Superior temporal gyrus (tissue), 1 donor: Measurements from ENCODE around the gene MAP2K6.

Experiments
- DNase-seq: peaks from one replicate; pipeline ENCODE4 v3.0.0-alpha.2; 2016; ENCODE audit errors: extremely low spot score

The MAP2K6 gene

DNA sequence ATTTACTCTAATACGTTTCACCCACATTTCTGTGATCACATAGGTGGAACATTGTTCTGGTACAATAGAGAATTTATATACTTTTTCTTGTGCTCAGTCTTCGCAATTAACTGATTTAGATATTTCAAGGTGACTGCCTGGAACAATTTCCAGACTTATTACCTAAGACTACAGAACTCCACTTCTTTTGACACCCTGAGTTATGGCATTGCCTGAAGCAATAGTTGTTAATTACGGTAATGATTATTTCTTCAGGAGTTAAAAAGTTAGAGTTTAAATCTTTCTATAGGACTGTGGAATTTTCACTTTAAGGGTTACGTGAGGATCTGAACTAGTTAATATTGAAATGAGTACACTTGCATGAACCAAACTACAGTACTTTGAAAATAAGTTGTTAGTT, 74.8 kb downstream of the MAP2K6 start:
- no peak for DNase-seq

GRCh38 chr17:69492410-69493071, 78.0 kb downstream of the MAP2K6 start:
- DNase-seq = no peak

- DNase-seq = no peak
These were observed 81.3 kb downstream of the MAP2K6 start for GRCh38 chr17:69495787-69496186.

GRCh38 chr17:69497161-69497560, 82.7 kb downstream of the MAP2K6 start:
- DNase-seq = no peak

DNA sequence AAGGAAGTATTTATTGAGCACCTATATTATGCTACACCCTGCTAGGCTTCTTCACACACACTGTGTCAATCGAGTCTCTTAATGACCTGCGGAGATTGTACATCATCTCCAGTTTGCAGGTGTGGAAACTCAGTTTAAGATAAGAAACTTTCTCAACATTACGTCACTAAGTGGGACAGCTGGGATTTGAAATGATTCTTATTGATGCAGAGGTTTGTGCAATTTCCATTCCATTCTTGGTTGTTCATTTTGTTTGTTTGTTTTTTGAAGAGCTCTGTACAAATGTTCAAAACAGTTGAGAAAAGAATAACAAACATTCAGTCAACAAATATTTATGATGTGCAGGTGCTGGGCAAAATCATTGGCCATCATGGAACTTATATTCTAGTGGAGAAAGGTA, 84.8 kb downstream of the MAP2K6 start:
- DNase-seq = no peak

DNA sequence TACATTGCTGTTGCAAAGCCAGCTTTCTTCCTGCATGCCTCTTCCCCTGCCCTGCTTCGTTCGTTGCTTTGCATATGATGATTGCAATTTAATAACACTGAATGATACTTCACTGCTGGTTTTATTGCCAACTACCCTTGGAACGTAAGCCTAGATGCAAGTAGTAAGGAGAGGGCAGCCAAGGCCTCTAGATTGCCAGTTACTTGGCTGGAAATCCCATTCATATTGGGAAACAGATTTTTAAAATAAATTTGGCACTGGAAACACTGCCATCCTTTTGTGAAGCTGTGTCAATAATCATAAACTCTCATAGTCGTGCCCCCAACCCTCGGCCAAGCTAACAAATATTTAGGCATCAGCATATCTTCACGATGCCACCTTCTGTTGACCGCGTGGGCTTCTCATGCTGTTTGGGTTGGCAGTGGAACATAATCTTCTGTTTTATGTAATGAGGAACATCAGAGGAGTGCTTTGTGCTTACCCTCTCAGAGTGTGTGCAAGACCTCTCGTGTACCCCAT, 86.5 kb downstream of the MAP2K6 start:
- DNase-seq = peak; percentile 28

GRCh38 chr17:69501591-69502468, 87.3 kb downstream of the MAP2K6 start:
- DNase-seq = peak; percentile 69

DNA sequence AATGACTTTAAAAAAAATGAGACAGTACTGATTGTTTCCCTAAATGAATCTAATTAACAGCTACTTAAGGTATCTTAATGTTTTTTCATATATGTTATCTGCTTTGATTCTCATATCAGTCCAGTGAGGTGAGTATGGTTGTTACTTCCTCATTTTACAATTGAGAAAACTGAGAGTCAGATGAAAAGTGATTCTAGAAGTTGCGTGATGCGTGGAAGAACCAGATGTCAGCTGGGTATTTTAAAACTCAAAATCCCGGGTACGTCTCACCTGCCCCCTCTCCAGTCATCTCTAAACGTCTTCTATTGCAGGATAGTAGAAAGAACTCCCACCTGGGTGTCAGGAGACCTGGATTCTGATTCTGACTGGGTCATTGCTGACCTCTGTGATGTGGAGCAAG, 89.2 kb downstream of the MAP2K6 start:
- no peak for DNase-seq

- DNase-seq = no peak
These were observed 91.2 kb downstream of the MAP2K6 start for GRCh38 chr17:69505740-69506139.

DNA sequence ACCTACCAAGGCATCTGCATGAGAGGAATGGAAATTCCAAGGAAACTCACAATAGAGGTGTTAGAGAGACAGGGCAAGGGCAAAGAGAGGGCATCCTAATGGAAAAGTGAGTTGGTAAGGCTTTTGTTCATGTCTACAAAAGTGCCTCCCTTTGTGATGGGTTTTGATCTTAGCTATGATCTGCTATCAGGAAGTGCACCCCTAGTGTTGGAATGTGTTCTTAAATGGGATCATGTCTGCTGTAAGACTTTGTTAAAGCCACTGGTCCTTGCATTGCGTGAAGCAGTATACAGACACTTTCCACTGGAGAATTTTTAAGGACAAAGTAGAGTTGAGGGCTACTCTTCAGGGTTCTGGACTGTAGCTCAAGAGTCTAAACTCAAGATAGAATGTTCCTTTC, 92.0 kb downstream of the MAP2K6 start:
- no peak for DNase-seq

- DNase-seq = no peak
These were observed 94.3 kb downstream of the MAP2K6 start for GRCh38 chr17:69508814-69509213.

GRCh38 chr17:69511250-69511649, 96.8 kb downstream of the MAP2K6 start:
- no peak for DNase-seq

- no peak for DNase-seq
These were observed 98.4 kb downstream of the MAP2K6 start for GRCh38 chr17:69512946-69513345.

DNA sequence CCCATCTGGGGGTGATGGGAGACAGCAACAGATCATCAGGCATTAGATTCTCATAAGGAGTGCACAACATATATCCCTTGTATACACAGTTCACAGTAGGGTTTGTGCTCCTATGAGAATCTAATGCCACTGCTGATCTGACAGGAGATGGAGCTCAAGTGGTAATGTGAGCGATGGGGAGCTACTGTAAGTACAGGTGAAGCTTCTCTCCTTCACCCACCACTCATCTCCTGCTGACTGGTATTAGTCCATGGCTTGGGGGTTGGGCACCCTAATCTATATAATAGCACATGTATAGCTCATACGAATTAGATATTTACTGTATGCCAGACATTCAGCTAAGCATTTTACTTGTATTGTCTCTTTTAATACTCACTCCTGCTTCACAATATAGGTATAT, 101.7 kb downstream of the MAP2K6 start:
- DNase-seq = no peak

DNA sequence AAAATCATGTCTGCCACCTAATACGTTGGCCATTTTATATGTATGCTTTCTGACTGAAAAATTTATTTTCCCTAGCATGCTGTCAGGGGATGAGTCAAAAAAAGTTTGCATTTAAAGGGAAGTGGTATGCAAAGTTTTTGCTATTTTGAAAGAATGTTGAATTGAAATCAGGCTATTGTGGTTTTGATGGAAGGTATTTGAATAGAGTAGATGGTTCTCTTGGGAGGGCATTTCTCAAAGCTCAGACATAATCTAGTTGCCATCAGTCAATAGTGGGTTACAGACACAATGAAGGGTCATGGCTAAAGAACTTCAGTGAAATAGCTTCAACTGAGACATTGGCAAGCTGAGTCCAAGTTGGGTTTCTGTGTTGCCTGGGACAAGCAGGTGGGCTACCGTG, 102.4 kb downstream of the MAP2K6 start:
- DNase-seq = no peak

GRCh38 chr17:69518951-69519350, 104.5 kb downstream of the MAP2K6 start:
- no peak for DNase-seq

DNA sequence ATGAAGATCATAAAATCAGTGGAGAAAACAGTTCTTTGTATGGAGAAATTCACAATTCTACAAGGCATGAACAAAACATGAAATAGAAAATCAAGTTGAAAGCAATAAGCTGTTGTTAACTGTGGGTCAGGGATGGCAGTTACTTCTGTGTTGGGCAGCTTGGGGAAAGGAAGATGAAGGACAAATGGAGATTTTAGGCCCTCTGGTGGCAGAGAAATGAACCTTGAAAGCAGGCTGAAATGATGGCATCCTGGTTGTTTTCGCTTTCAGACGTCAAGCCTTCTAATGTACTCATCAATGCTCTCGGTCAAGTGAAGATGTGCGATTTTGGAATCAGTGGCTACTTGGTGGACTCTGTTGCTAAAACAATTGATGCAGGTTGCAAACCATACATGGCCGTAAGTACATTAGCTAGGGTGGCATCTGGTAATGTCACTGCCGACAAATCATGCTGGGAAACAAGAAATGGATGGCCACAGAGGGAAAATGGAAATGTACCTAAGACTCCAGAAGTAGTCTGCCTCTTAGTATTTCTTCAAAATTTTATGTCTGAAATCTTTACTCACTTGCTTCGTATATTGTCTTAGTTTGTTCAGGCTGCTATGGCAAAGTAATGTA, 108.9 kb downstream of the MAP2K6 start:
- peak; percentile 88 for DNase-seq

- no peak for DNase-seq
These were observed 110.4 kb downstream of the MAP2K6 start for GRCh38 chr17:69524854-69525253.

DNA sequence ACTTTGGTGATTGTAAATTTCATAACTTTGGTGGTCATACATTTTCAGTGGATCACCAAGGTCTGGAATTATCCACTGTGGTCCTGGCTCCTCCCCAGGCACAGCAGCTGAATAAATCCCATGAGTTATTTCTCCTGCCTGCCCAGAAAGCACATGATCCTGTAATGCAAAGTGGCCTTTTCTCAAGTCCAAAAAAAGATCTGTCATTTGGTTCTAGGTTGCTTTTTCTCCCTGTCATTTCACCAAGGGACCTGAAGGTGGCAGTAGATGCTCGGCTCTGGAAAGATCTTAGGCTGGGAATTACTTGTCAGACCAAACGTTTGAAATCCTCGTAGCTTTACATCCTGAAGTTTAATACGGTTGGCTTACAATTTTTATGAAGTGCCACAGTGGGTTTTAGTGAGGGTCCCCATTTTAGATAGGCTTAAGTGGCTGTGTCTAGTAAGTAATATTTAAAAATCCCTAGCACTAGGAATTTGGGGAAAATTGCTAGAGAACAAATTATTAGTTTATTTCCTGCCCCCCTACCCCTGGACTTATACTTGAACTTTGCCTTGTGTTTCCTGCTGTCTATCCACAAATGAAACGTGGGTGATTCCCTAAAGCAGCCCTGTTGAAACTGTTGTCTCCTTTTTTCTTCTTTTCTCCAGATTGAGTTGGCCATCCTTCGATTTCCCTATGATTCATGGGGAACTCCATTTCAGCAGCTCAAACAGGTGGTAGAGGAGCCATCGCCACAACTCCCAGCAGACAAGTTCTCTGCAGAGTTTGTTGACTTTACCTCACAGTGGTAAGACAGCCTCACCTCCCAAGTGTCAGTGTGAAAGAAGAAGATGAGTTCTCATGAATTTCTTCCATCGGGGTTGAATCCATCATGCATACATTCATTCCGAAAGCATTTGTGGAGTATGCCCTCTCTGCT, 111.7 kb downstream of the MAP2K6 start:
- DNase-seq = peak; percentile 90

GRCh38 chr17:69528035-69528434, 113.5 kb downstream of the MAP2K6 start:
- no peak for DNase-seq

DNA sequence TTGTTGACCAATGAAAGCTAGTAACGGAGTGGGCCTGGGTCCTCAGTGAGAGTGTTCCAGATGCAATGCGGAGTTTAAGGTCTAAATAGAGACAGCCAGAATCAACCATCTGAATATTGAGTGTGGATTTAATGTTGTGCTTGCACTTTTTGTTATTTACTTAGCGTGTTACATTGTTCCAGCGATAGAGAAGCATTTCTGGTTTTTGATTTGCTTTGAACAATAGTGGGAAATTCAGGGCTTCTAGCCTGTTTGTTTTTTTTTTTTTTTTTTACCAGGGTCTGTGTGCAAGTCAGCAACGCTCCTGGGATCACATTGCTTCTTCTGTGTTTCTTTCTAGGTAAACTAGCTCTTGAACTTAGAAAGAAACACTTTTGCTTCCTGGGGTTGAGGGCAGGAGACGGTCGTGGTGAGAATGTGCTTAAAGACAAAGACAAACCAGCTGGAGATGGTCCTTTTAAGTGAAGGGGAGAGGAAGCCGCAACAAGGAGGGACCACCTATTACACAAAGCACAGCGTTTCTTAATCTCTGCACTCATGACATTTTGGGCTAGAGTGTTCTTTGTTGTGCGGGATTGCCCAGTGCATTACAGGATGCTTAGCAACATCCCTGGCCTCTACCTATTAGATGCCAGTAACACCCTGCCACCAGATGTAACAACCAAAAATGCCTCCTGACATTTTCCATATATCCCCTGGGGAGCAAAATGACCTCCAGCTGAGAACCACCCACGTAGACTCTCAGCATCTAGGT, 119.2 kb downstream of the MAP2K6 start:
- DNase-seq = no peak
